A673 (cell line): ENCODE measurements around the gene ARSD. TPM values are rescaled to one million over a fixed set of nuclear protein-coding genes. Genes with fewer than 3 reads are reported as not detected.

Source experiments
- BruUV-seq: library from RNA; stranded (reverse); fragments of 400-500 nt; replicated peaks from 2 replicates; lab custom pipeline; 2021; lab: Mats Ljungman, UMichigan
- CTCF ChIA-PET: fragments of 300-600 bp; sonication (Branson Sonifier 250); formaldehyde crosslinking; loops from one replicate; lab custom pipeline; 2022; ENCODE audit warnings: antibody characterized with exemption; lab: Charles Lee
- POLR2A ChIA-PET: fragments of 300-600 bp; sonication (Branson Sonifier 250); formaldehyde crosslinking; loops from one replicate; lab custom pipeline; 2022; ENCODE audit warnings: antibody characterized with exemption; ENCODE audit not compliant: low non-redundant PET; lab: Charles Lee
- DNase-seq: peaks from one replicate; pipeline ENCODE4 v3.0.0-alpha.2; 2015; ENCODE audit warnings: low spot score
- H3K27ac ChIP-seq: fragments of 200-600 bp; sonication (generic); 2 replicates; pipeline ENCODE4 v1.5.1; 2016; ENCODE audit warnings: mixed run types, low read depth, mild to moderate bottlenecking, mixed read lengths, antibody characterized with exemption, low read length; ENCODE audit not compliant: poor library complexity, severe bottlenecking
- H3K27me3 ChIP-seq: fragments of 200-600 bp; sonication (generic); replicated peaks from 2 replicates; pipeline ENCODE4 v1.6.1; 2017; ENCODE audit warnings: mixed run types, low read depth, mild to moderate bottlenecking, mixed read lengths, antibody characterized with exemption, low read length; ENCODE audit not compliant: insufficient read depth, poor library complexity
- H3K36me3 ChIP-seq: fragments of 200-600 bp; sonication (generic); 2 replicates; pipeline ENCODE4 v1.6.1; 2016; ENCODE audit warnings: mixed run types, mild to moderate bottlenecking, mixed read lengths, antibody characterized with exemption, low read length; ENCODE audit not compliant: insufficient read depth, poor library complexity, severe bottlenecking
- H3K4me1 ChIP-seq: fragments of 200-600 bp; sonication (generic); 2 replicates; pipeline ENCODE4 v1.6.1; 2017; ENCODE audit warnings: mixed run types, mild to moderate bottlenecking, mixed read lengths, antibody characterized with exemption, low read length; ENCODE audit not compliant: insufficient read depth, poor library complexity, severe bottlenecking
- H3K4me3 ChIP-seq: fragments of 200-600 bp; sonication (generic); 2 replicates; pipeline ENCODE4 v1.5.1; 2016; ENCODE audit warnings: low read depth, mixed run types, mild to moderate bottlenecking, mixed read lengths, low read length; ENCODE audit not compliant: poor library complexity, severe bottlenecking
- H3K9me3 ChIP-seq: fragments of 200-600 bp; sonication (generic); 2 replicates; pipeline ENCODE4 v1.6.1; 2016; ENCODE audit warnings: mixed run types, low read depth, mild to moderate bottlenecking, mixed read lengths, antibody characterized with exemption, low read length; ENCODE audit not compliant: poor library complexity, severe bottlenecking
- CTCF ChIP-seq: fragments of 300-800, 200-600 bp; sonication (generic); conservative IDR thresholded peaks from 2 replicates; pipeline ENCODE4 v1.5.1; 2017; ENCODE audit warnings: low read depth, mild to moderate bottlenecking, antibody characterized with exemption, low read length, moderate library complexity, mixed read lengths
- EZH2 ChIP-seq: fragments of 200-600 bp; sonication (generic); IDR thresholded peaks from 2 replicates; pipeline ENCODE4 v1.6.1; 2017; ENCODE audit warnings: borderline replicate concordance, low read depth, mild to moderate bottlenecking, mixed read lengths, antibody characterized with exemption, low read length; ENCODE audit not compliant: poor library complexity, severe bottlenecking
- intact Hi-C: fragments of 100-400 bp; cut with micrococcal nuclease; formaldehyde crosslinking; loops from one replicate; pipeline ENCODE4 v1.10.0; 2022; ENCODE audit not compliant: unreplicated experiment
- total RNA-seq: library from RNA; stranded (reverse); gene quantifications from 2 replicates; pipeline ENCODE4 v1.2.3, GENCODE V29; 2021

The ARSD gene
- total RNA-seq, 1 experiment from 2014 or later = 1.2 TPM

DNA sequence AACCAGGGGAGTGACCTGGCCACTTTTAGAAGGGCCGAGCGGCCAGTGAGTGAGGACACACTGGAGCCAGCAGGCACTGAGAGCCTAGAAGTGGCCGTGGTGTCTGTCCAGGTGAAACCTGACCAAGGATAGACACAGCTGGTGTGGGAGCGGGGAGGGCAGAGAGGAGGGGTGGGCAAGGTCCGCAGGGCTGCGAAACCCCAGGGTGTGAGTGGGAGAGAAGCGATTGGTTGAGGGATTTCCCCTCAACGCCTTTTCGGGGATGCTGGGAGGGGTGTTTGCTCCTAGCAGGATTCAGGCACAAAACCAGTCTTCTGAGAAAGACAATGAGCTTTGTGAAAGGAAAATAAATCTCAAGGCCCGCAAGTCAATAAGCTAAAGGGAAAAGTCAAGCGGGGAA, 33.2 kb upstream of the ARSD start:
- ChIA-PET POLR2A (no interaction called here), CTCF (no interaction called here)
- intact Hi-C loops = no loop called here

GRCh38 chrX:2960861-2961515, 31.8 kb upstream of the ARSD start:
- DNase-seq = no peak
- Histone ChIP-seq H3K9me3 (no peaks in the 10 kb centered on the region), H3K4me1 (no peaks in the 10 kb centered on the region), H3K4me3 (no peak overlapping the region), H3K27me3 (no peaks in the 10 kb centered on the region), H3K27ac (no peak overlapping the region), H3K36me3 (no peaks in the 10 kb centered on the region)
- ChIA-PET POLR2A (no interaction called here), CTCF (no interaction called here)
- TF ChIP-seq EZH2 (no peak), CTCF (no peak)
- BruUV-seq = no TSS peak
- intact Hi-C loops = no loop called here

More for the DNA sequence above, 33.2 kb upstream of the ARSD start:
- no peaks in the 10 kb centered on the region for H3K27me3 ChIP-seq
- BruUV-seq = no TSS peak
- no peak for DNase-seq
- H3K27ac ChIP-seq = no peak overlapping the region
- no peaks in the 10 kb centered on the region for H3K9me3 ChIP-seq
- TF ChIP-seq EZH2 (no peak), CTCF (no peak)
- H3K4me1 ChIP-seq = no peaks in the 10 kb centered on the region
- no peak overlapping the region for H3K4me3 ChIP-seq
- no peaks in the 10 kb centered on the region for H3K36me3 ChIP-seq

- Histone ChIP-seq H3K4me1 (no peaks in the 10 kb centered on the region), H3K4me3 (no peak overlapping the region), H3K9me3 (no peaks in the 10 kb centered on the region), H3K27me3 (no peaks in the 10 kb centered on the region), H3K27ac (no peak overlapping the region), H3K36me3 (no peaks in the 10 kb centered on the region)
- BruUV-seq = no TSS peak
- intact Hi-C loops = no loop called here
- CTCF ChIA-PET = no interaction called here
- POLR2A ChIA-PET = no interaction called here
- no peak for DNase-seq
- no peak for TF ChIP-seq EZH2
- no peak for TF ChIP-seq CTCF
Observed at GRCh38 chrX:2958199-2958598, 29.1 kb upstream of the ARSD start.
